Sigmoid colon (tissue), 7 donors: ENCODE results near the gene PRPF40A. TPM values are rescaled to one million over a fixed set of nuclear protein-coding genes. Genes with fewer than 3 reads are reported as not detected.
A peak's percentile ranks its signal among the peaks of the same experiment; 100 is the strongest.

Source experiments
- DNase-seq: peaks from one replicate; pipeline ENCODE4 v3.0.0-alpha.2; 2019
- H3K27ac ChIP-seq, 4 donors: fragments of 200-600 bp; sonication (generic); one replicate each; pipeline ENCODE4 v1.5.1; 2016 to 2019; ENCODE audit warnings: mild to moderate bottlenecking in 1 of 4
- H3K27me3 ChIP-seq, 3 donors: fragments of 200-600 bp; sonication (generic); one replicate each; pipeline ENCODE4 v1.5.1; 2019; ENCODE audit warnings: mild to moderate bottlenecking in 1 of 3
- H3K36me3 ChIP-seq, 4 donors: fragments of 200-600 bp; sonication (generic); one replicate each; pipeline ENCODE4 v1.5.1; 2016 to 2019
- H3K4me1 ChIP-seq, 4 donors: fragments of 200-600 bp; sonication (generic); one replicate each; pipeline ENCODE4 v1.5.1; 2017 to 2019
- H3K4me3 ChIP-seq, 4 donors: fragments of 200-600 bp; sonication (generic); one replicate each; pipeline ENCODE4 v1.5.1; 2017 to 2019; ENCODE audit warnings: mild to moderate bottlenecking in 2 of 4, moderate library complexity in 1 of 4
- H3K9me3 ChIP-seq, 4 donors: fragments of 200-600 bp in 3 of 4; sonication (generic) in 3 of 4; one replicate each; pipeline versions ENCODE4 v1.5.1 to v1.6.1; 2013 to 2019
- CTCF ChIP-seq, 4 experiments: fragments of 450-650 bp in 3 of 4; fragments of 200-600 bp in 1 of 4; IDR thresholded peaks; one replicate each; pipeline ENCODE4 v1.5.1; 2016 to 2019; ENCODE audit warnings: antibody characterized with exemption in 4 of 4, mild to moderate bottlenecking in 3 of 4, moderate library complexity in 2 of 4
- EP300 ChIP-seq, 4 donors: sonication (generic); formaldehyde crosslinking; IDR thresholded peaks; one replicate each; pipeline ENCODE4 v1.6.1; 2017; ENCODE audit warnings: antibody characterized with exemption in 4 of 4
- POLR2A ChIP-seq, 2 donors: fragments of 450-650 bp; IDR thresholded peaks; one replicate each; pipeline ENCODE4 v1.6.1; 2016; ENCODE audit warnings: antibody characterized with exemption in 2 of 2, mild to moderate bottlenecking in 2 of 2, moderate library complexity in 2 of 2
- POLR2AphosphoS5 ChIP-seq, 4 donors: sonication (generic); formaldehyde crosslinking; IDR thresholded peaks; one replicate each; pipeline ENCODE4 v1.6.1; 2017; ENCODE audit warnings: antibody characterized with exemption in 4 of 4
- WGBS, 2 donors: extraction: QIAGEN DNeasy Blood & Tissue Kit; methylation state at CpG; one replicate each; pipeline ENCODE4 v1.1.7; 2013; 5-methylcytosine and 5-hydroxymethylcytosine counted together
- intact Hi-C: fragments of 100-400 bp; cut with DNase I; formaldehyde crosslinking; loops from one replicate; pipeline ENCODE4 v1.15.1; 2023
- polyA plus RNA-seq, 3 donors: library from polyadenylated mRNA; stranded (reverse); fragments of 200-250 nt; gene quantifications; one replicate each; pipeline ENCODE4 v1.2.3, GENCODE V29; 2013
- total RNA-seq, 4 donors: library from RNA; depleted of rRNA; stranded (reverse); fragments of >200 nt; gene quantifications; one replicate each; pipeline ENCODE4 v1.1.0, GENCODE V29; 2016
- donor health status: healthy with polysubstance abuse.
- donor health status: Bipolar disorder and iron deficiency.
- donor health status: healthy.

Gene PRPF40A
- total and polyA plus RNA-seq, 7 donors, result 24.0 to 200 (median 69.2) TPM

GRCh38 chr2:152622219-152622618 is 95.0 kb downstream of the PRPF40A start:
- Histone ChIP-seq H3K4me1 (peaks cover 0 to 17% (median 9%) of the 10 kb centered on the region in 4 donors), H3K9me3 (no peaks in the 10 kb centered on the region), H3K36me3 (peaks cover 0 to 10% (median 2%) of the 10 kb centered on the region in 4 donors), H3K27ac (no peak overlapping the region), H3K4me3 (no peak overlapping the region), H3K27me3 (no peaks in the 10 kb centered on the region)
- TF ChIP-seq POLR2A (IDR thresholded peaks at IDR 0.05), result no peak
- no peak for TF ChIP-seq CTCF (IDR thresholded peaks at IDR 0.05)
- TF ChIP-seq EP300 (IDR thresholded peaks at IDR 0.05), result no peak
- TF ChIP-seq POLR2AphosphoS5 (IDR thresholded peaks at IDR 0.05), result no peak
- no peak for DNase-seq
- WGBS, 2 donors, result 84 to 98% methylated on average over 3 of the region's 3 CpGs
- intact Hi-C loops, result loop anchor here (5.0 kb wide), 1 partner anchor 285 kb away; the partner anchor contains the start of gene FMNL2

GRCh38 chr2:152620985-152621384 is 96.3 kb downstream of the PRPF40A start:
- no peaks in the 10 kb centered on the region for H3K9me3 ChIP-seq
- no peak for TF ChIP-seq POLR2AphosphoS5 (IDR thresholded peaks at IDR 0.05)
- TF ChIP-seq EP300 (IDR thresholded peaks at IDR 0.05), result no peak
- TF ChIP-seq POLR2A (IDR thresholded peaks at IDR 0.05), result no peak
- no peak for TF ChIP-seq CTCF (IDR thresholded peaks at IDR 0.05)
- no peak for DNase-seq
- peaks cover 0 to 18% (median 2%) of the 10 kb centered on the region in 4 donors for H3K36me3 ChIP-seq
- no peak overlapping the region for H3K4me3 ChIP-seq
- 91% methylated on average over 9 of the region's 9 CpGs for WGBS, 2 donors
- peaks cover 0 to 12% (median 5%) of the 10 kb centered on the region in 4 donors for H3K4me1 ChIP-seq
- no peaks in the 10 kb centered on the region for H3K27me3 ChIP-seq
- H3K27ac ChIP-seq, result peak overlapping the region in 3 of 4 donors; percentile 61 to 81 (median 76)
- intact Hi-C loops, result loop anchor here (5.0 kb wide), 1 partner anchor 284 kb away; the partner anchor contains the start of gene FMNL2

- Histone ChIP-seq H3K9me3 (no peaks in the 10 kb centered on the region), H3K27ac (peak overlapping the region; percentile 11 to 81 (median 68)), H3K36me3 (peaks cover 0 to 25% (median 2%) of the 10 kb centered on the region in 4 donors), H3K4me1 (peaks cover 0 to 12% (median 5%) of the 10 kb centered on the region in 4 donors), H3K27me3 (no peaks in the 10 kb centered on the region), H3K4me3 (peak overlapping the region in 2 of 4 donors; percentile 16 to 17)
- intact Hi-C loops, result loop anchor here (5.0 kb wide), 1 partner anchor 283 kb away; the partner anchor contains the start of gene FMNL2
- TF ChIP-seq CTCF (IDR thresholded peaks at IDR 0.05), result no peak
- peak in 3 of 4 donors; percentile 11 to 65 (median 47) for TF ChIP-seq EP300 (IDR thresholded peaks at IDR 0.05)
- TF ChIP-seq POLR2AphosphoS5 (IDR thresholded peaks at IDR 0.05), result peak; percentile 50 to 82 (median 74)
- DNase-seq, result peak; percentile 75
- 87 to 93% methylated on average over 7 of the region's 7 CpGs for WGBS, 2 donors
Measured at GRCh38 chr2:152620208-152620607, 97.1 kb downstream of the PRPF40A start.

- no peak for TF ChIP-seq POLR2AphosphoS5 (IDR thresholded peaks at IDR 0.05)
- TF ChIP-seq EP300 (IDR thresholded peaks at IDR 0.05), result no peak
- TF ChIP-seq CTCF (IDR thresholded peaks at IDR 0.05), result no peak
- TF ChIP-seq POLR2A (IDR thresholded peaks at IDR 0.05), result no peak
- no peak for DNase-seq
- Histone ChIP-seq H3K27me3 (no peaks in the 10 kb centered on the region), H3K4me3 (no peak overlapping the region), H3K4me1 (peaks cover 0 to 12% (median 5%) of the 10 kb centered on the region in 4 donors), H3K9me3 (no peaks in the 10 kb centered on the region), H3K36me3 (peaks cover 0 to 27% (median 4%) of the 10 kb centered on the region in 4 donors), H3K27ac (no peak overlapping the region)
- intact Hi-C loops, result no loop called here
- WGBS, 2 donors, result 92% methylated on average over 5 of the region's 5 CpGs
Measured at GRCh38 chr2:152618193-152618564, 99.1 kb downstream of the PRPF40A start.
